GM21526 (cell line): ENCODE results near the gene KRTAP19-8.

ENCODE experiments used
- ATAC-seq: cut with Tn5 transposase; IDR thresholded peaks from one replicate; pipeline ENCODE4 v1.9.1; 2021; ENCODE audit warnings: moderate library complexity; ENCODE audit not compliant: unreplicated experiment, low FRiP score

KRTAP19-8 gene, protein sequence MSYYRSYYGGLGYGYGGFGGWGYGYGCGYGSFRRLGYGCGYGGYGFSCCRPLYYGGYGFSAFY

GRCh38 chr21:31038376-31038775, at the start of gene KRTAP19-8:
KRTAP19-8 (minus strand) TSS chr21:31038476; CDS start chr21:31038443, 33 bp downstream.
- ATAC-seq, result no peak

DNA sequence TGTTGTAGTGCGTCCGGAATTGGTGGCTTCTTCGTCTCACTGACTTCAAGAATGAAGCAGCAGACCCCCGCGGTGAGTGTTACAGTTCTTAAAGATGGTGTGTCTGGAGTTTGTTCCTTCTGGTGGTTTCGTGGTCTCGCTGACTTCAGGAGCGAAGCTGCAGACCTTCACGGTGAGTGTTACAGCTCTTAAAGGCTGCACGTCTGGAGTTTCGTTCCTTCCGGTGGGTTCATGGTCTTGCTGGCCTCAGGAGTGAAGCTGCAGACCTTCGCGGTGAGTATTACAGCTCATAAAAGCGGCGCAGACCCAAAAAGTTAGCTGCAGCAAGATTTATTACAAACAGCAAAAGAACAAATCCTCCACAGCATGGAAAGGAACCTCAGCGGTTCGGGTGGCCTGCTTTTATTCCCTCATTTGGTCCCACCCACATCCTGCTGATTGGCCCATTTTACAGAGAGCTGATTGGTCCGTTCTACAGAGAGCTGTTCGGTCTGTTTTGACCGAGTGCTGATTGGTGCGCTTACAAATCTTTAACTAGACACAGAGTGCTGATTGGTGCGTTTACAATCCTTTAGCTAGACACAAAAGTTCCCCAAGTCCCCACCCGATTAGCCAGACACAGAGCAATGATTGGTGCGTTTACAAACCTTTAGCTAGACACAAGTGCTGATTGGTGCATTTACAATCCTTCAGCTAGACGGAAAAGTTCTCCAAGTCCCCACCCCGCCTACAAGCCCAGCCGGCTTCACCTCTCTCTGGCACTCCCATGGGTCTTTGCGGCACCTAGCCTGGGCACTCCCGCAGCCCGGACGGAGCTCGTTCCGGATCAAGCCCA, 49.6 kb upstream of the KRTAP19-8 start:
- no peak for ATAC-seq

DNA sequence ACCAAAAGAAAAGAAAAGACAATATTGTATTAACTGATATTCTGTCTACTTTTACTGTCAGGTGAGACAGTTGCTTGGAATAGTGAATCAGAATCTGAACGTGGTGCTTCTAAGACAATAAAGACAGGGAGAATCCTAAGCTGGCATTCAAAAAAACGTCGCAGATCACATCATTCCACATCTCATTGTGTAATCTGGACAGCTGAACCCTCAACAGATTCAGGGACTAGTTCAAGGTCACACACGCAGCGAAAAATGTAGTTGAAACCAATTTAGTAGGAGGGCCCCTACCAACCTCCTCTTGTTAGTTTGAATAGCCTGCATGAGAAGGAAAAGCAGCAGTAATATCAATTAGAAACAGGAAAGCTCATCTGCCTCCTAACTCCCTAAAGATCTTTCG, 46.4 kb upstream of the KRTAP19-8 start:
- ATAC-seq, result no peak

GRCh38 chr21:31078796-31079195, 40.5 kb upstream of the KRTAP19-8 start:
- peak; percentile 69 for ATAC-seq

DNA sequence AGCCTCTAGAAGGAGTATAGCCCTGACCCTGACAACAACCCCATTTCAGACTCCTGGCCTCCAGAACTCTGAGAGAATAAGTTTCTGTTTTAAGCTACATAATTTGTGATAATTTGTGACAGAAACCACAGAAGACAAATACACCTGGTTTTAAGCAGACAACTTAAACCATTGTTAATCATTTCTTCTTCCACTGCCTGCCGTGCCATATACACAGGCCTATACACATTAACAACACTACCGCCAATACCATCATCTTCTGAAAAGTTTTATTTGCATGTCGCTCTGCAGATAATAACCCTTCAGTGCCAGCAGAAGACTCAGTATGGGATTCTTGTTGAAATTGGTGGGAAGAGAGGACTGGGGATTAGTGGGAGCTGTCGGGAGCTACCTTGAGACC, 39.9 kb upstream of the KRTAP19-8 start:
- no peak for ATAC-seq

GRCh38 chr21:31075848-31076247, 37.6 kb upstream of the KRTAP19-8 start:
- no peak for ATAC-seq

DNA sequence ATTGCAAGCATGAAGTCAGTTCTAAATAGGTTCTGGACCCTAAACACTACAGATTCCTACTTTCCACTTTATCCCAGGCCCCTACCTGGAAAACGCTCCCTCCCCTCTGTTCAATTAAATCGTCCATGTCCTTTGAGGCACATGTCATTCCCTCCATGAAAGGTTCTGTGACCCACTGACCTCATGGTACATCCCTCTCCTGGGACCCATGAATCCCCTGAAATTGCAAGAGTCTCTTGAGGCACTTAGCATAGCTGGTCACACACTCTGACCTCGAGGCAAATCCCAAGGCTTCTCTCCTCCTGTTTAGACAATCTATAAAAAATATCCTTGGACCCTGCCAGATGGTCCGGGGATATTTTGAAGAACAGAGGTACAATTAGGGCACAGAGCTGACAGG, 34.3 kb upstream of the KRTAP19-8 start:
- no peak for ATAC-seq

DNA sequence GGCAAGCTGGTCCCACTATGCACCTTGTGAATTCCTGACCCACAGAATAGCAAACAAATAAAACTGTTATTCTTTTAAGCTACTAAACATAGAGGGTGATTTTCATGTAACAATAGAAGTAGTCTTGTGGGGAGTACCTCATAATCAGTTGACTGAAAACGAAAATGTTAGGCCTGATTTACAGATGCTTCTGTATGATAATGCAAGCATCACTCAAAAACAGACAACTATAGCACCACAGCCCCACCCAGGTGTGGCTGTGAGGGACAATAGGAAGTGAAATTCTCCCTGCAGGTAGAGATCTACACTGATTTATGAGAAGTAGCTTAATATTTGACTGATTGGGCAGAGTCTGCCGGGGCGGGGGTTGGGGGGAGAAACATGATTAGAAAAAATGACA, 26.5 kb upstream of the KRTAP19-8 start:
- ATAC-seq, result no peak

DNA sequence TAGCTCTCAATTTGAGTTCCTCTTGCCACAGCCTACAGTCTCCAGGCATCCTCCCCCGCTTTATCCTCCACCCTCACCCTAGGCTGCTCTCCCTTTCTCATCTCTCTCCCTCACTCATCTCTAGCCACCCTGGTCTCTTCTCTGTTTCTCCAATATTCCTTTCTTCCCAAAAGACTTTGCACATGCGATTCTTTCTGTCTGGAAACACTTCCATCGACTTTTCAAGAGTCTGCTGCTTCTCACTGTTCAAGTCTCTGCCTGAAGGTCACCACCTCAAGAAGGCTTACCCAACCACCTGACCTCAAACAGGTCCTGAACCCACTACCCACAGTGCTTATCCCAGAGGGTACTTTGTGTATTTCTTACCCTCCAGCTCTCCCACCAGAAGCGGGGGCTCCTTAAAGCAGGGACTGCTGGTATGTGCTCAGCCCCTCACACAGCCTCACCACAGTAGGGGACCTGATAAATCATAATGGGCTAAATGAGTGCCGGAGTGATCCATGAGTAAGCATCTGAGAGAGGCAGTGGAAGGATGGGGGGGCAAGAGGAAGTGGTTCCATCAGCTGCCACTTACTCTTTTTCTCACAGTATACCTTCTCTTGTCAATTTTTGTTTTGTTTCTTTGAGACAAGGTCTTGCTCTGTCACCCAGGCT, 14.3 kb upstream of the KRTAP19-8 start:
- no peak for ATAC-seq

- ATAC-seq, result no peak
Observed at GRCh38 chr21:31050577-31051157, 12.4 kb upstream of the KRTAP19-8 start.

DNA sequence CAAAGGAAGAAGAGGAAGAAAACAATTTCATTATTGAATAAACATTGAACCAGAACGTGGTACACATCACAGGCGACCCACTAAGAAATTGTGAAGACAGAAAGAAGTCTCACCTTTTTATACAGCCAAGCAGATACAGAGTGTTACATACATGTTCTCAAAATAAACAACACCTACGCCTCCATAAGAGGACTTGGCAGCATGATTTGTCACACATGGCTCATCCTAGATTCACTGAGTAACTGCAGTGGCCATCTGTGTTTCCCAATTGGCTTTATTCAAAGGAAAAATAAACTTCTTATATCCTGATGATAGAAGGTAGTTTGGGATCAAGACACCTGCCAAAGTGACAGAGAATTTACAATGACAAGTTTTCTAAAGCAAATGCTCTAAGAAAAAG, 7.6 kb upstream of the KRTAP19-8 start:
- ATAC-seq, result no peak

GRCh38 chr21:31043471-31043870, 5.2 kb upstream of the KRTAP19-8 start:
- no peak for ATAC-seq

DNA sequence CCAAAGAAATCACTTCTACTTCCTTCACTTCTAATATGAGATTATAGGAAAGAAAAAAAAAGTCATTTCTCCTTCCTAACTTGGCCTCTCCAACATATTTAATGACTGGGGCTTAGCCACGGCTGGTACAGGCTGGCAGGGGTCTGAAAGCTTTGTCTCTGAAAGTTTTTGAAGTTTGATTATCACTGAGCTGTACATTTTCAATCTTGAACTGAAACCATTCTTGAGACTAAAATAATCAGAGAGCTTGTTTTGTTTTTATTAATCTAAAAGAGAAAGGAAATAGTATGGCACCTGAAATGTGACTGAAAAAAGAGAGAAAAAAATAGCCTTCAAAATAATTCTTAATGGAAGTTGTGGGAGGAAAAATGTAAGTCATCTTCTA, 3.8 kb upstream of the KRTAP19-8 start:
- ATAC-seq, result peak; percentile 50

DNA sequence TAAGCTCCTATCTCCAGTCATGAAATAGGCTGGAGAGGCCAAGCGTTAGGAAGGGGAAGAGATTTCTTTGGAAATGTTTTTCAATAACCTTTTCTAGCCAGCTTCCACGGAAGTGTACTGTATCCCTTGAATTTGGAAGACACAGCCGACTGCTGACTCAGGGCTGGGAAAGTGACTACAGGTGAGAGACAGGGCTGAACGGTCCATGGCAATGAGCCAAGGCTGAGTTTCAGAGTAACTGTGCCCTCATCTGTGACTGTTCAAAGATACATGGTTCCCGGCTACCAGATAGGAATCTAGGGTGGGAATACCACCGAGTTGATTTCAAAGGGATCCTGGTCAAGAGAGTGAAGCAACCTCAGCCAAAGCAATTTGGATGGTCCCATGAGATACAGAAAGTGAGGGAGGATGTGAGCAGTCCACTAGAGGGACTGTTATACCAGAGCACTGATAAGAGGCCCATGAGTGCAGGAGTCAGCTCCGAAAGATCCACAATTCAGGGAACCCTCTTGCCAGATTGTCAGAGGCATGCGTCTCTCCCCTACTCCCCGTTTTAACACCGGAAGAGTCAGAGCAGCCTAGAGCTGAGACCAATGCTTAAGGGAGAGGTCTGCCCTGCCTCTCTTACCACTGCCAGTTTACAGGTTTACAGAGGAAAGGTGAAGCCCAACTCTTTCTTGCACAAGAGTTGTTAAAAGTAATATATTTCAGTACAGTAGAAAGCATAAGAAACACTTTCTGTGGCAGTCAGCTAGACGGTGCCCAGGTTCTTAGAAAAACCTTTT, 3.2 kb upstream of the KRTAP19-8 start:
- ATAC-seq, result peak; percentile 61

DNA sequence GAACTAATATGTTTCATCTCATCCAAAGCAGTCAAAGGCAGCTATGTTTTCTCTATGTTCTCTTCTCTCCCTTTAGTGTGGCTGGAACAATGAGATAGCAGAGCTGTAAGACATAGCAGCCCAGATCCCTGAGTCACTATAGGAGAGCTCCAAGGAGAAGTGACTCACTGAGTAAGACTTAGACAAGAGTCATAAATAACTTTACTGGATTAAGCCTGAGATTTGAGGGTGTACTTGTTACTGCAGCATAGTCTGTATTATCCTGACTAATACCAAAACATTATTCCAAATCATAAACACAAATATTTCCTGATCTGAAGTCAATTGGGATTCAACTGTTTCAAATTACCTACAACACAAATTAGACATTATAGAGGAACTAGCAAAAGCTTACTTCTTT, 3.9 kb downstream of the KRTAP19-8 start:
- ATAC-seq, result no peak

DNA sequence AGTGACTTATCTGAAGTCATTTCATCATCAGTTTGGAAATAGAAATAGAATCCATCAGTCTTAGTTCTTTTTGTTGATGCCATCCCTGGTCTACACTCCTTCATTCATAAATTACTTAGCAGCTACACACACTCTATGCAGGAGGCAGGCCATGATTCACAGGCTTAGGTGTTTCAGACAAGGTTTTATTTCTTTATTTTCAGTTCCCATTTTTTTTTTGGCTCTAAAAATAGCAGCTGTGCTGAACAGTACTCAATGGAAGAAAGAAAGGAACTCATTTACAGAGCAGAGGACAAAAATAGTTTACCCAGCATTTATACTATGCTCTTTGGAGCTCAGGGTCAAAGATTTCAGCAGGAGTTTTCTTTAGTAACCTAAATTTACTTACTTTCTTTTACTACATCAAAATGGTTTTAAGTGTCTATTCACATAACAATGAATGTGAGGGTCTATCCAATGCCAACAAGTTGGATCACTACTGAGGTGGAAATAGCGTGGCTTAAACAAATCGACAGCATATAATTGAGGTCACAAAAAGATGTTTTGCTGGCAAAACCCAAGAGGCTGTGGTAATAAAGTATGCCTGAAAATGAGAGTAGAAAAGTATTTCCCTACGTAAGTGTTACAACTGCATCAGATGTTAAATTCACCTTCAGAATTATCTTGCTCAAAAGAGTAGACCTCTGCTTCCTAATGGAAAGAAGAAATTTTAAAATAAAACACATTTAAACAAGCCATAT, 7.7 kb downstream of the KRTAP19-8 start:
- ATAC-seq, result peak; percentile 90

GRCh38 chr21:31023680-31024079, 14.6 kb downstream of the KRTAP19-8 start:
- ATAC-seq, result no peak

GRCh38 chr21:31022306-31022705, 16.0 kb downstream of the KRTAP19-8 start:
- ATAC-seq, result no peak

DNA sequence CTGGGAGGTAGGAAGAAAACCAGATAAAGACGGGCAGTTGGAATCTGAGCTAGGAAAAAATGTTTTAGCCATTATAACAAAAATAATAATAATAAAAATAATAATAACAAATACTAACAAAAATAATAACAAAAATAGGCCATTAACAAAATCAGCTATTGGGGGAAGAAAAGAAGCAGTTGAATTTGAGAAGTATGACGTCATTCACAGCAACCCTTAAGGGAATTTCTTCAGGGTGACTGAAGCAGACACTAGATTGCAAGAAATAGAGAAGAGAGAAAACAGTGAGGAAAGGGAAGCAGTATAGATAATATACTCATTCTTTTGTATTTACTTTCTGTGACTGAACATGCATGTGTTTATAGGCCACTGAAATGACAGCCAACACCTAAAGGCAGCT, 20.0 kb downstream of the KRTAP19-8 start:
- ATAC-seq, result no peak

GRCh38 chr21:31014891-31015290, 23.4 kb downstream of the KRTAP19-8 start:
- ATAC-seq, result no peak
